Osteoblast (primary cell): Measurements from ENCODE around the gene SMAD3. TPM values are rescaled to one million over a fixed set of nuclear protein-coding genes. Genes with fewer than 3 reads are reported as not detected.
A peak's percentile ranks its signal among the peaks of the same experiment; 100 is the strongest.

Experiments used
- DNase-seq: peaks from one replicate; pipeline ENCODE4 v3.0.0; 2011; ENCODE audit warnings: low spot score, mixed read lengths; ENCODE audit not compliant: insufficient read length; ENCODE audit errors: missing footprints
- H2AFZ ChIP-seq: 2 replicates; pipeline ENCODE4 v1.6.0; 2011; ENCODE audit warnings: mild to moderate bottlenecking, low read length
- H3K27ac ChIP-seq: 2 replicates; pipeline ENCODE4 v1.5.1; 2011; ENCODE audit warnings: mild to moderate bottlenecking, low read depth, low read length, moderate library complexity
- H3K27me3 ChIP-seq: 2 replicates; pipeline ENCODE4 v1.6.0; 2012; ENCODE audit warnings: mild to moderate bottlenecking, control low read depth, inconsistent platforms, low read length, moderate library complexity; ENCODE audit not compliant: insufficient read depth
- H3K36me3 ChIP-seq: 2 replicates; pipeline ENCODE4 v1.5.1; 2011; ENCODE audit warnings: mild to moderate bottlenecking, low read length, control low read depth, moderate library complexity; ENCODE audit not compliant: insufficient read depth
- H3K4me1 ChIP-seq: 2 replicates; pipeline ENCODE4 v1.5.1; 2011; ENCODE audit warnings: mild to moderate bottlenecking, low read length, control low read depth, moderate library complexity; ENCODE audit not compliant: insufficient read depth
- H3K4me2 ChIP-seq: 2 replicates; pipeline ENCODE4 v1.6.0; 2011; ENCODE audit warnings: mild to moderate bottlenecking, low read length; ENCODE audit not compliant: insufficient read depth
- H3K4me3 ChIP-seq: fragments of 200-600 bp; sonication (generic); 3 replicates; pipeline ENCODE4 v1.5.1; 2012; ENCODE audit warnings: mild to moderate bottlenecking, low read length, inconsistent platforms; ENCODE audit not compliant: insufficient read depth
- H3K79me2 ChIP-seq: 2 replicates; pipeline ENCODE4 v1.6.0; 2012; ENCODE audit warnings: mild to moderate bottlenecking, low read length, control low read depth, inconsistent platforms; ENCODE audit not compliant: insufficient read depth
- H3K9me3 ChIP-seq: 2 replicates; pipeline ENCODE4 v1.5.1; 2011; ENCODE audit warnings: low read depth, low read length, control low read depth
- H4K20me1 ChIP-seq: 2 replicates; pipeline ENCODE4 v1.6.0; 2012; ENCODE audit warnings: mild to moderate bottlenecking, low read length, control low read depth; ENCODE audit not compliant: insufficient read depth
- total RNA-seq: library from RNA; depleted of rRNA; stranded (reverse); fragments of >200 nt; gene quantifications from 2 replicates; pipeline ENCODE4 v1.2.3, GENCODE V29; 2012
- TF ChIP-seq, protein P1 (sequence below): IDR thresholded peaks from 2 replicates; pipeline ENCODE4 v1.5.1; 2011; ENCODE audit warnings: mild to moderate bottlenecking, low read depth, low read length, moderate library complexity; ENCODE audit errors: extremely low read depth

SMAD3 gene
- total RNA-seq, 1 donor = 60.1 TPM

DNA sequence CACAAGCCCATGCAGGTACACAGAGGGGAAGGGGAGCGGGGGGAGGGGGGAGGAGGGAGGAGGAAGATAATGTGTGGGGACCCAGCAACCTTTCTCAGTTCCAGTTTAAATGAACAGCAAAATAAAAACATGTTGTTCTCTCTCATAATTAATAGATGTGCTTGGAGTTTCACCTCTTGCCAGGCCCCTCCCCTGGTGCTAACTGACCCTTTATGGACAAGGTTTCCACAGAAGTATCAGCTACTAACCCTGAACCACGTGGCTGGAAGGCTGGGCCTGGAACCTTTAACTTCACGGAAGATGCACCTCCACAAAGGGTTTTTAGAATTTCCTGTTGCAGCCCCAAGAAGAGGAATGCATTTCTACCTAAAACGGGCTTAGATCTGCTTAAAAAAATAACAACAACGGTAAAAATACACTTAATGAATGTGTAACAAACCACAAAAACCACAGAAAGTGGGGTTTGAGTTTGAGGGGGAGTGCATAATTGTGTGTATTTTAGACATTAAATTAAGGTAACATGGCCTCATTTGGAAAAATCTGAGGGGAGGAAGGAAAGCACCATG is 14.8 kb upstream of the SMAD3 start:
- Histone ChIP-seq H3K27me3 (no peaks in the 10 kb centered on the region), H4K20me1 (no peaks in the 10 kb centered on the region), H2AFZ (no peak overlapping the region), H3K4me3 (no peak overlapping the region), H3K79me2 (no peaks in the 10 kb centered on the region), H3K9me3 (no peaks in the 10 kb centered on the region), H3K27ac (peak overlapping the region; percentile 99), H3K4me2 (no peak overlapping the region), H3K4me1 (peaks cover 38% of the 10 kb centered on the region), H3K36me3 (no peaks in the 10 kb centered on the region)
- no peak for DNase-seq
- TF ChIP-seq, protein P1, sequence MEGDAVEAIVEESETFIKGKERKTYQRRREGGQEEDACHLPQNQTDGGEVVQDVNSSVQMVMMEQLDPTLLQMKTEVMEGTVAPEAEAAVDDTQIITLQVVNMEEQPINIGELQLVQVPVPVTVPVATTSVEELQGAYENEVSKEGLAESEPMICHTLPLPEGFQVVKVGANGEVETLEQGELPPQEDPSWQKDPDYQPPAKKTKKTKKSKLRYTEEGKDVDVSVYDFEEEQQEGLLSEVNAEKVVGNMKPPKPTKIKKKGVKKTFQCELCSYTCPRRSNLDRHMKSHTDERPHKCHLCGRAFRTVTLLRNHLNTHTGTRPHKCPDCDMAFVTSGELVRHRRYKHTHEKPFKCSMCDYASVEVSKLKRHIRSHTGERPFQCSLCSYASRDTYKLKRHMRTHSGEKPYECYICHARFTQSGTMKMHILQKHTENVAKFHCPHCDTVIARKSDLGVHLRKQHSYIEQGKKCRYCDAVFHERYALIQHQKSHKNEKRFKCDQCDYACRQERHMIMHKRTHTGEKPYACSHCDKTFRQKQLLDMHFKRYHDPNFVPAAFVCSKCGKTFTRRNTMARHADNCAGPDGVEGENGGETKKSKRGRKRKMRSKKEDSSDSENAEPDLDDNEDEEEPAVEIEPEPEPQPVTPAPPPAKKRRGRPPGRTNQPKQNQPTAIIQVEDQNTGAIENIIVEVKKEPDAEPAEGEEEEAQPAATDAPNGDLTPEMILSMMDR = no peak

DNA sequence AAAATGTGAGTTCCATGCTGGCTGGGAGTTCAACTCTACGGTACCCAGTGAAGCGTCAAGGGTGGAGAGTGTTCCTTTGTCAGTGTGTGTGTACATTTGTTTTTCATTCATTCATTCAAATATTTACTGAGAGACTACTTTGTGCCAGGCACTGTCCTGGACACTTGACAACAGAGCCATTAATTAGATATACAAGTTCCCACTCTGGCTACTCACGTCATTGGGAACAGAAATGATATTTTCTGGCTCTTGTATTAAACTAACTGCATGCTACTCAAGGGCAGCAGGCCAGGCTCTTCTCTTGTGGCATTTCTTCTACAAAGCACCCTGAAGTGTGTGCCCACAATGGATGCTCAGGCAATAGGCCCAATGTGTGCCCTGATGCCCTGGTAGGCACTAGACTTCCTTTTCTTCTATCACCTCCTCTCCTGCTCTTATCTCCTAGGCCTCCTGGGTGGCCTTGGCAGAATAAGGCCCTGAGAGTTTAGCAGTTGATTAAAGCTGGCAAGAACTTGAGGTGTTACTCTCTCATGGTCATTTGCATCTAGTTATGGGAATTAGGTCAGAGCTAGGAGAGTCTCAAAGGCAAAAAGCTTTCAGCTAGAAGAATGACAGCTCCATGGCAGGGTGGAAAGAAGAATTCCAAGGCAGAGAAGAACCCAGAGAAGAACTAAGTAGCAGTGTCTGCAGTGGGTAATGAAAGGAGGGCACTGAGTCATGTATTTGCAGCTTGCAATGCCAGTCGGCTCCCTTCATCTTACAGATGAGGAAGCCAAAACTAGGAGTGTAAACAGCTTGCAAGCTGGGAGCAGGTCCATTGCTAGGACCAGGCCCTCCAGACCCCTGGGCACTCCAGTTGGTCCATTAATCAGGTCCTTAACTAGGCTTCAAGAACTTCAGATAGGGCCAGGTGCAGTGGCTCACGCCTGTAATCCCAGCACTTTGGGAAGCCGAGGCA is 14.0 kb upstream of the SMAD3 start:
- Histone ChIP-seq H3K4me3 (no peak overlapping the region), H3K79me2 (no peaks in the 10 kb centered on the region), H3K4me2 (no peak overlapping the region), H3K4me1 (peaks cover 38% of the 10 kb centered on the region), H4K20me1 (no peaks in the 10 kb centered on the region), H3K27me3 (no peaks in the 10 kb centered on the region), H3K9me3 (no peaks in the 10 kb centered on the region), H3K27ac (peak overlapping the region; percentile 99), H3K36me3 (no peaks in the 10 kb centered on the region), H2AFZ (no peak overlapping the region)
- TF ChIP-seq, protein P1 = no peak
- DNase-seq = peak; percentile 64

DNA sequence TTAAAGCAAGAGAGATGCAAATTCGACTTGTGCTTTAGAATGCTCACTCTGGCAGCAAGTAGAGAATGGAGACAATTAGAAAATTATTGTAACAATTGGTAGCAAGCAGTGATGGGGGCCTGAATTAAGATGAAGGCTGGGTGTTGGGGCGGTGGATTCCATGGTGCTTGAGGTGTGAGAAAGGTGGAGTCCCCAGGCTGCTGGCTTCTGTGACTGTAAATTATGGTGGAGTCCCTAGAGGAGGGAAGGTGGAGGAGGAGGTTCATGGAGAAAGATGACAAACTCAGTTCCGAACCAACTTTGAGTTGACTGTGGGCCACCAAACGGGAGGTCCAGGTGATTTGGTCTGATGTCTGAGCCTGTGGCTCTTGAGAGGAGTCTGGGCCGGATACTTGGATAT is 10.7 kb upstream of the SMAD3 start:
- TF ChIP-seq, protein P1 = no peak
- Histone ChIP-seq H3K9me3 (no peaks in the 10 kb centered on the region), H3K27me3 (no peaks in the 10 kb centered on the region), H3K4me2 (no peak overlapping the region), H3K4me1 (peaks cover 30% of the 10 kb centered on the region), H3K27ac (no peak overlapping the region), H3K36me3 (no peaks in the 10 kb centered on the region), H2AFZ (no peak overlapping the region), H3K4me3 (no peak overlapping the region), H4K20me1 (no peaks in the 10 kb centered on the region), H3K79me2 (no peaks in the 10 kb centered on the region)
- DNase-seq = no peak

DNA sequence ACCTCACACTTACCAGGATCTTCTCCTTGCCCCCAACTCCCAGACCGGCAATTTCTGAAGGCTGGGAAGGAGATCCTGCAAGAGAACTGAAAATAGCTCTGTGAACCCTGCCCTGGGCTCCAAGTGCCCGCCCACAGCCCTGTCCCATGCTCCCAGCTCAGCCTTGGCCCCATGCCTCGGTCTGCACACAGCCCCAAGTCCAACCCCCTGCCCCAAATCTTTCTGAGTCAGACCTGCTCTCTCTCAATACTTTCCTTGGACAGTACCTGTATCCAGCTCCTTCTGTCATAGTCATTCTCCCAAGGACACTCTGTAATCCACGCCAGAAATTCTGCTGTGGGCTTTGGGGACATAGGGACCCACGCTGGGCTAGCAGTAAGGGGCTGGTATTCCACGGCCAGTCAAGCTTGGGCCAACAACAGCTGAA is 6.3 kb upstream of the SMAD3 start:
- Histone ChIP-seq H3K27ac (no peak overlapping the region), H3K4me3 (peak overlapping the region; percentile 18)

More for the DNA sequence above, 6.3 kb upstream of the SMAD3 start:
- TF ChIP-seq, protein P1 = no peak
- Histone ChIP-seq H3K27me3 (no peaks in the 10 kb centered on the region), H3K4me2 (peak overlapping the region; percentile 53), H3K36me3 (no peaks in the 10 kb centered on the region), H3K4me1 (peaks cover 10% of the 10 kb centered on the region), H3K9me3 (no peaks in the 10 kb centered on the region), H2AFZ (peak overlapping the region; percentile 36), H3K79me2 (no peaks in the 10 kb centered on the region), H4K20me1 (no peaks in the 10 kb centered on the region)
- no peak for DNase-seq
